Nucleus accumbens (tissue), 56 donors: ENCODE results near the gene GGA2.
"Not testable (repeated sequence)": the region's sequence is repeated elsewhere in the genome, so short reads cannot be mapped to it uniquely, and the experiment has no call there.

Experiments used
- DNase-seq, 56 donors: peaks; one replicate each; lab custom pipeline; 2025; lab: John Stamatoyannopoulos, UW

GGA2 gene

DNA sequence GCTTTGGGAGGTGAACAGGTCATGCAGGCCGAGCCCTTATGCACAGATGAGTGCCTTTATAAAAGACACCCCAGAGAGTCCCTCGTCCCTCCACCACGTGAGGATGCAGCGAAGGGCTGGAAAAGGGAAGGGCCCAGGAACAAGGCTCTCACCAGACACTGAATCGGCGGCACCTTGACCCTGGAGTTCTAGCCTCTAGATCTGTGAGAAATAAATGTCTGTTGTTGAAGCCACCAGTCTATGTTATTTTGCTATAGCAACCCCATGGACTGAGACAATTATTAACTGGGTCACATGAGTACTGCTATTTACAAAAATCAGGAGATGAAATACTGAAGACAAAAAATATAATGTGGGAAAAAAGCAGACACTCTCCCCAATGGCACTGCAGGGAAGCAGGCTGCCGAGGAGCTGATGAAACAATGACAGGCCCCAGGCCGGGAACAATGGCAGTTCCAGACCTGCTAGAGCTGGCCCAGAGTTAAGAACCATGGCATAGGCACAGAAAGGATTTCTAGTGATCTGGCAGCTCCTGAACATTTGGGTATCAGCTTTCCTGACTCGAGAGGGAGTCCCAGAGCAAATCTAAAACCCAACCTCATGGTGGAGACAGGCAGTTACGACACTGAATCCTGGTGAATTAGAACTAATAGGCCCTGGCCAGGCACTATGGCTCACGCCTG, 17.8 kb upstream of the GGA2 start:
- no peak for DNase-seq

DNA sequence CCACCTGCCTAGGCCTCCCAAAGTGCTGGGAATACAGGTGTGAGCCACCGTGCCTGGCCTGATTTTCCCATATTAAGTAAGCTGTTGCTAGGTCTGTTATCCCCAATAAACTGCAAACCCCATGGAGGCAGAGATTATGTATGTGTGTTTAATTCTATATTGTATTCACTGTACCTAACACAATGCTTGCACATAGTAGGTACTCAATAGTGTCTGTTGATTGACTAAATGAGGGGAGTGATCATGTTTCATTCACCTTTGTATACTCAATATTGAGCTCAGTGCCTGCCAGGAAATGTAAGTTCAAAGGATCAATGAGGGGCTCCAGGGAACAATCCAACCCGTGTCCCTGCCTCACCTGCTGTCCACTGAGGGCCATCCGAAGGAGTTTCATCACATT, 14.6 kb upstream of the GGA2 start:
- DNase-seq, result no peak

DNA sequence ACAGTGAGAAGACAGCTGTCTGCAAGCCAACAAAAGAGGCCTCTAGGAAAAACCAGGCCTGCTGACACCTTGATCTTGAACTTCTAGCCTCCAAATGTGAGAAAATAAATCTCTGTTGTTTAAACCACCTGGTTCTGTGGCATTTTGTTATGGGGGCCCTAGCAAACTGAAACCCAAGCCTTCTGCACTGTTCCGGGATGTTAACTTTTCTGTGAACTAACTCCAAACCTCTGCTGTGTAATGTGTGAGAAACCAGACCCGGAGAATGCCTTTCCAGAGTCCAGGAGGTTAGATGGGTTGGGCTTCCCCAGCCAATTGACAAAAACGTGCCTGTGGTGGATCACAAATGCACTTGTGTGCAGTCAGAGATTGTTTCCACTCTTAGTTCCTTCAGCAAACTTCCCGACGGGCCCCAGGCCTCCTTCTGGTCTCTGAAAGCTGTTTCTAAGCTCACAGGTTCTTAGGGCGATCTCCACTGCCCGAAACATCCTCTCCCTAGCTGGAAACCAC, 13.6 kb upstream of the GGA2 start:
- no peak for DNase-seq

DNA sequence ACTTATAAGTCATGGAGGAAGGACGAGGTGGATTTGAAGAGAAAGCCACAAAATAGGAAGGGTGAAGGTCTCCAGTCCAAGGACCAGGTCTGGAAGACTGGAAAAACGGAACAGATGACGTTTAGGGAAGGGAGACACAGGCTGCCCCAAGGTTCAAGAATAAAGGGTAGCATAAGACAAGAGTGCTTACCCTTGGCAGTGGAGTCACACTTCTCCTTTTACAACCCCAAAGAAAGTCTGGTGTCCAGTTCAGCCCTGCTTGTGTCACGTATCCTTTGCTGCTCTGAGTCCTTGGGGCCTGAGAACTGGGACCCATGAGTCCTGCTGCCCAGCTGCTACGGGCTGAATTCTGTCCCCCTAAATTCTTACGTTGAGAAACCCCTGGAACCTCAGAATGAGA, 13.0 kb upstream of the GGA2 start:
- peak in 2 of 56 donors; percentile 2 to 7 for DNase-seq

DNA sequence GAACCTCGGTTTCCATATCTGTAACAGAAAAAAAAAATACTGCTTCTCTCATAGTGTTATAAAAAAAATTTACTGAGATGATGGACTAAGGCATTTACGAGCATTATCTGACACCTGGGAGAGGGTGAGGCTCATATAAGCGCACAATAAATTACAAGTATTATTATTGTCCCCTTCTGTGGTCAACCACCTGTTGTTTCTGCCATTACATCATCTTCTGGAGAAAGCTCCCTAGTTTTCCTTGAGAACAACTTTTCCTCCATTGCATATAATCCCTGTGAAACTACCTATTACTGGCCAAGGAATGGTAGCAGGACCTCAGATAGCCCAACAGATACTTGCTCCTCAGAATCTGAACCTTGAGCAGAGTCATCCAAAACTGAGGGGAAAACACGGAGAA, 11.7 kb upstream of the GGA2 start:
- no peak for DNase-seq

DNA sequence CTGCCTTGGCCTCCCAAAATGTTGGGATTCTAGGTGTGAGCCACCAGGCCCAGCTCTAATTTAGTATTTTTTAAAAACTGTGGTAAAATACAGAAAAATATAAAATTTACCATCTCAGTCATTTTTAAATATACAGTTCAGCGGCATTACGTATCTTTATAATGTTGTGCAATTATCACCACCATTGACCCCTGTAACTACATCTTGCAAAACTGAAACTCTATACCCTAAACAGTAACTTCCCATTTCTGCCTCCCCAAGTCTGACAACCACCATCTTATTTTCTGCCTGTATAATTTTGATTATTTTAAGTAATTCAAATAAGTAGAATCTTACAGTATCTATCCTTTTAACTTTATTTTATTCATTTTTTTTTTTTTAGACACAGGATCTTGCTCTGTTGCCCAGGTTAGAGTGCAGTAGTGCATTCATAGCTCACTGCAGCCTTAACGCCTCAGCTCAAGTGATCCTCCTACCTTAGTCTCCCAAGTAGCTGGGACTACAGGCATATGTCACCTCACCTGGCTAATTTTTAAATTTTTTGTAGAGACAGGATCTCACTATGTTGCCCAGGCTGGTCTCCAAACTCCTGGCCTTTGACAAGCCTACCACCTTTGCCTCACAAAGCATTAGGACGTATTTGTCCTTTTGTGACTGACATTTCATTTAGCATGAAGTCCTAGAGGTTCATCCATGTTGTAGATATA, 10.9 kb upstream of the GGA2 start:
- no peak for DNase-seq

DNA sequence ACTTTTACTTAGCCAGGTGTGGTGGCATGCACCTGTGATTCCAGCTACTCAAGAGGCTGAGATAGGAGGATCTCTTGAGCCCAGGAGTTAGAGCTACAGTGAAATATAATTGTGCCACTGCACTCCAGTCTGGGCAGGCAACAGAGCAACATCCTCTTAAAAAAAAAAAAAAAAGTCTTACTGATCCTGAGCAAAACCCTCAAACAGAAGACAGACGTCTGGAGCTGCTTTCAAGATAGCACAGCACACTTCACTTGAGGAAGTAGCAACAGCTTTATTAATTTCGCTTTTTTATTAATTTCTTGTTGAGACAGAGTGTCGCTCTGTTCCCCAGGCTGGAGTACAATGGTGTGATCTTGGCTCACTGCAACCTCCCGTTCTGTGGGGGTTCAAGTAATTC, 10.2 kb upstream of the GGA2 start:
- no peak for DNase-seq

DNA sequence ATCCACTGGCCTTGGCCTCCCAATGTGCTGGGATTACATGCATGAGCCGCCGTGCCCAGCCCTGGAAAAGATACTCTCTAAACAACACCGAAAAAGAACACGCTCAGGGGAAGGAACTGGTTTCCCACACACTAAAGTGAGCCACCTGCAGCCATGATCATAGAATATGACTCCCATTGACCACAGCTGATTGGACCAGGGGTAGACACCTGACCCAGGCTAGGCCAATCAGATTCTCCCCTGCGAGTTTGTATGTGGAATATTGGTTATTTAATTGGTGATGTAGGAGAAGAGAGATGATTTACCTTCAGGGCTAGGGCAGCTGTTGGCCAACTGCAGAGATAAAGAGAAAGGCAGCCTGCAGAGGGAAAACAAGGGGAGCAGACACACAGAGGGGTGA, 9.0 kb upstream of the GGA2 start:
- no peak for DNase-seq

DNA sequence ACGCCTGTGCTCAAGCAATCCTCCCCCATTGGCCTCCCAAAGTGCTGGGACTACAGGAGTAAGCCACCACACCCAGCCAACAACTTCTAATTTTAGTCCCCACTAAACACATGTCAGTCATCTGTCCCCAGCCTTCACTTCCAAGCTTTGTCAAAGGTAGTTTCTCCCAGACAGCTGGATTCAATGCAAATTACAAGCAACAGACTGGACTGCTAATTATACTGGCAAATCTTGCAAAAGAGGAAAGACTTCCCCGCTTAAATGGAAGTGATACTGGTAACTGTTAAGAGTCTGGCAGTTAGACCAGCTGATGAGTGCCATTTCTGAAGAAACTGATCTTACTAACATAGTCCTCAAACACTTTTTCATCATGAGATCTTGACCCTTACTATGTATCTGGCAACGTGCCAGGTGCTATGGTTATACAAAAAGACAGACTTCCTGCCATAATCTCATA, 8.2 kb upstream of the GGA2 start:
- DNase-seq, result no peak

DNA sequence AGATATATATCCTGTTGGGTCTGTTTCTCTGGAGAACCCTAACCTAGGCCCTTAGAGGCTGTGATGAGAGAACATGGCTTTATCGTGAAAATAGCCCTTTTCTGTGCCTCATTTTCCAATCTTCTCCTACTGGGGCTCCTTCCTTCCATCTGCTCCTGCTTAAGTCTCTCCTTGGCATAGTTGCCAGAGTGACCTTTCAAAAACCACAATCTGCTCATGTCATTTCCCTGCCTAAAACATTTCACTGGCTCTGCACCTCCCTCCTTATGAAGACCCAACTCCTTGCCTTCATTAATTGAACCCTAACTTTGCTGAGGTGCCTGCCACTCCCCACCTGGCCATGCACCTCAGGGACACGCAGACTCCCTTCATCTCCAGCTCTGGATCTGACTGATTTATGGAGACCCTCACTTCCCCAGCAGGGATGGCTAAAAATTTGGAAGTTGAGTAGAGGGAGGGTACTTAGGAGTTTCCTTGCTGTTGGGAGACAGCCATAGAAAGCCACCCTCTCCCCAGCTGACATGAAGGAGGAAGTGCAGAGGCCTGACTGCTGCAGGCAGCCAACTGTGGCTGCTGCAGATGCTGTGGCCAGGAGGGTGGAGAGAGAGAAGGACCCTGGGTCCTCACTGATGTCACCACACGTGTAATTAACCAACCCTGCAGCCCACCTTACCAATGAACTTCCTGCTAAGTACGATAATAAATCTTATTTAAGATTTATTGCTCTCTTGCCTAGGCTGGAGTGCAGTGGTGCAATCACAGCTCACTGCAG, 6.3 kb upstream of the GGA2 start:
- peak in 2 of 56 donors; percentile 2 to 6 for DNase-seq

DNA sequence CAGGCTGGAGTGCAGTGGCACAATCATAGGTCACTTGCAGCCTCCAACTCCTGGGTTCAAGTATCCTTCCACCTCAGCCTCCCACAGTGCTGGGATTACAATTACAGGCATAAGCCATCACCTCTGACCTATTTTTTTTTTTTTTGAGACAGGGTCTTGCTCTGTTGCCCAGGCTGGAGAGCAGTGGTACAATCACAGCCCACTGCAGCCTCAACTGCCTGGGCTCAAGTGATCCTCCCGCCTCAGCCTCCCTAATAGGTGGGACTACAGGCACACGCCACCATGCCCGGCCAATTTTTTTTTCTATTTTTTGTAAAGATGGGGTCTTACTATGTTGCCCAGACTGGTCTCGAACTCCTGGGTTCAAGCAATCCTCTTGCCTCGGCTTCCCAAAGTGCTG, 5.6 kb upstream of the GGA2 start:
- no peak for DNase-seq

DNA sequence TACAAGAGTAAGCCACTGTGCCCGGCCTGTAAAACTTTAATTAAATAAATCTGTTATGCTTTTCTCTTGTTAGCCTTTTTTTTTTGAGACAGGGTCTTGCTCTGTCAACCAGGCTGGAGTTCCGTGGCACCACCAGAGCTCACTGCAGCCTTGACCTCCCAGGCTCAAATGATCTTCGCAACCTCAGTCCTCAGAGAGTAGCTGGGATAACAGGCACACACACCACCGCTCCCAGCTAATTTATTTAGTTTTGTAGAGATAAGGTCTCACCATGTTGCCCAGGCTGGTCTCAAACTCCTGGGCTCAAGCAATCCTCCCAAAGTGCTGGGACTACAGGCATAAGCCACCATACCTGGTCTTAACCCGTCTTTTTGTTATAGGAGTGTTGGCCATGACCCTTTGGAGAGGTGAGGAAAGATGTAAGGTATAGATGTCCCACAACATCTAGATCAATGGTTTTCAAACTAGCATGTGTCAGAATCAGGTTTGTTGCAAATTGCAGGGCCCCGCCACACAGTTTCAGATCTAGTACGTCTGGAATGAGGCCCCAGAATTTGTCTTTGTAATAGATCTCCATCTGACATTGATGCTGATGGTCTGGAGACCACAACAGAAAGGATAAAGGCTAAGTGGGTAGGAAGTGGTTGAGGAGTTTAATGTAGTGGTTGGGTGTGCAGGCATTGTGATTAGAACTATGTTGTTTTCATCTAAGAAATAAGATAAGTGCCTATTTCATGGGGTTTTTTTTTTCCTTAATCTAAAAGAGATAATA, 4.3 kb upstream of the GGA2 start:
- no peak for DNase-seq

DNA sequence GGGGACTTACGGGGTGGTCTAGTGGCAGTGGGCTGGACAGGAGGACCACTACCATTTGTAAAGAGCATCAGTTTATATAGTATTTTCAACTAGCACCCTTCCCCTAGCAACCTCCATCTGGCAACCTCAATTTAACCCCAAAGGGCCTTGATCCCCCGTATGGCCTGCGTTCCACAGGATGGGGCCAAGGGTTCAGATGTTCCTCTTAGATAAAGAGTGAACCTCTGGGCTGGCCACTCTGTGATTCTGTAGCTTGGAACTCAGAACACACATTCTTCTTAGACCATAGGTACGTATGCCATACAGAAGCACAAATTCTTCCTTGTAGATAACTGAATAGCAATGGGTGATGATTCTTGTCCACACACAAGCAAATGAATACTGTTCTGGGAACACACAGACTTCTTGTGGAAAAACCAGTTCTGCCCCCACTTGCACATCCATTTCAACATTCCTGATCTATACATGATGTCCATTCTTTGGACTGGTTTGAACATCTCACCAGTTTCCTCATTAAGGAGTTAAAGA, 1.9 kb upstream of the GGA2 start:
- DNase-seq, result no peak

DNA sequence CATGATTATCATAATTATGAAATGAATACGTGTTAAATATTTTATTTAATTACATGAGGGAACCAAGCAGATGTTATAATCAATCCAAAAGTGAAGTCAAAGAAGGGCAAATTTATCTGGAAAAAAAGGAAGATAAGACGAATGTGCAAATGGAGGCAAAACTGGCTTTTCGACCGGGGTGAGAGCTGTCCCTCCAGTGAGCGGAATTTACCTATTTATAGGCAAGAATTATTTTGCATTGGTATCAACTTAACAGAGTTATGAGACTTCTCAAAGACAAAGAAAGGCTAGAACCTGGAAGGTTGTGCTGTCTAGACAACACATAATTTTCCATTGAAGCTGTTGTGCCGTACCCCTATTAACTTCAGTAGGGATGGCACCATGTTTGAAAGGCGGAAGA, 1.4 kb upstream of the GGA2 start:
- no peak for DNase-seq

DNA sequence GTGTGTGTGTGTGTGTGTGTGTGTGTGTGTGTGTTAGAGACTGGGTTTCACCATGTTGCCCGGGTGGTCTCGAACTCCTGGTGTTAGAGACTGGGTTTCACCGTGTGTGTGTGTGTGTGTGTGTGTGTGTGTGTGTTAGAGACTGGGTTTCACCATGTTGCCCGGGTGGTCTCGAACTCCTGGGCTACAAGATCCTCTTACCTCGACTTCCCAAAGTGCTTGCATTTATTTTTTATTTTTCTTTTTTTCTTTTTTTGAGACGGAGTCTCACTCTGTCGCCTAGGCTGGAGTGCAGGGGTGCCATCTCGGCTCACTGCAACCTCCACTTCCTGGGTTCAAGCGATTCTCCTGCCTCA, 599 bp upstream of the GGA2 start:
- not testable (repeated sequence) for DNase-seq

DNA sequence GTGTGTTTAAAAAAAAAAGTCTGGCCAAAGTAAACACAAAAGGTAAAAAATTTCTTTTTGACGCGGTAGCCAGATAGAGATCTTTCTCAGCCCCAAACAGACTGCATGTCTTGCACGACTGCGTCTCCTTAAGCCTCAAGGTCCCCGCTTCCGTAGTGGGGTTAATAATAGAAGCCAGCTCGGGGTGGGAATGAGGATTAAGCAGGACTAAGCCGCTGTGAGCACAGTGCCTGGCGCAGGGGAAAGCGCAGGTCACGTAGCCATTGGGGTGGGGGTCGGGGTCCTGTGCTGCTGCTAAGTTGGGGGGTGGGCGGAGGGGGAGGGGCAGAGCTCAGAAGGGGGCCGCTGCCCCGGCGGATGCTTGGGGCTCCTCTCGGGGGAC, 521 bp downstream of the GGA2 start:
- DNase-seq, result peak in 11 of 56 donors; percentile 5 to 61 (median 32)

DNA sequence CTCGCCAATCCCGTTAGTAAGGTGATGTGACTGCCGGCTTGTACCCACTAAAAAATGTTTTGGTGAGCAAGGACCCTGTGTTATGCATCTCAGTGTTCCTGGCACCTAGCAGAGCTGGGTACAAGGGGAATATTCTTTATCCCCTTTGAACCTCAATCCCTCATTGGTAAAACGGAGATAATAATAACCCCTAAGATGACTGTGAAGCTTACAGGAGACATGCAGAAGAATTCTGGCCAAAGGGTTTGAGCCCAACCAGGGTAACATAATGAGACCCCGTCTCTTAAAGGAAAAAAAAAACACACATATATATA, 896 bp downstream of the GGA2 start:
- no peak for DNase-seq

DNA sequence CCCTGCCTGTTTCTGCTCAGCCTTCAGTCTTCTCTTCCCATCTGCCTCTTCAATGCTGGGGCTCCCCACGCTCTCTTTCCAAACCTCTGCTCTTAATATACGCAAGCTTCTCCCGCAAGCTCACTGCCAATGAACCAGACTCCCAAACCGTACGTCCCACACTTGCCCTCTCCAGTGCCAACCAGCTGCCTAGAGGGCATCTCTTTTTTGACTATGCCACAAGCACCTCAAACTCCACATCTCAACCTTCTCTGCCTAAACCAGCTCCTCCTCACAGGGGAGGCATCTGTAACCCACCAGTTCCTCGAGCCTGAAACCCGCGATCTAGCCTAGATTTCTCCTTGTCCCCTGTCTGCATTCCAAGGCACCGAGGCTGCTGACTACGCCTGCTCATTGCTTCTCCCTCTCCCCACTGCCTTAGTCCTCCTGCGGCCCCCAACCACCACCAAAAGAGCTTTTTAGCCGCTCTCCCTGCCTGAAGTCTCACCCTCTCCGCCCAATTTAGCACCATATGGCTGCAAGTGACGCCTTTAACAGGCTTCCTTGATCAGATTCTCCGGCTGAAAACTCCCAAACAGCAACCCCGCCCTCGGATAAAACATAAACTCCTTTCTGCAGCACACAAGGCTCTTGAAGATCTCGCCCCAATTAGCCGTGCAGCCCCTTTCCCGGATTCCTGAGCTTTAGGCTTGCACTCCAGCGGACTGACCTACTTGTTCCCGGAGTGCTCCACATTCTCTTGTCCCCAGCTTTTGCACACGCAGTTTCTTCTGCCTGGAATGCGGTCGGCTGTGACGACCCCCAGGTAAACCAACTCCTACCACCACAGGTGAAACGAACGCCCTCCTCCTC, 1.5 kb downstream of the GGA2 start:
- peak in 21 of 56 donors; percentile 10 to 57 (median 39) for DNase-seq

DNA sequence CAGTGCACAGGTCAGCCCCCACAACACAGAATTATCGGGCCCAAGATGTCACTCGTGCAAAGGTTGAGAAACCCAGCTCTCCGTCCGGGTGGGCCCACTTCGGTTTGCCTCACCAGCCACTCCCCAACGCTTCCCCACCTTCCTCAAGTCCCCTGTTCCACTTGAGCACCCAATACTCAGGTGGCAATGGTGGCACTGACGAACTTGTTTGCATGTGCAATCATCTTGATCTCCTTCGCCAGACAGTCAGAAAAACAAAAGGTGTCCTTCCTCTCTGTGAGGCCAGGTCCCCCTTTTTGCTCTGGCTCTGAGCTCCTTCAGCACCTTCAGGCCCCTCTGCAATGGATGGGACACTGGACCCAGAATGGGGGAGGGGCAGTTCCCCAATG, 3.7 kb downstream of the GGA2 start:
- DNase-seq, result no peak
